PC-3 (cell line): ENCODE results near the gene ADGRL3. TPM values are rescaled to one million over a fixed set of nuclear protein-coding genes. Genes with fewer than 3 reads are reported as not detected.
A peak's percentile ranks its signal among the peaks of the same experiment; 100 is the strongest.

Experiments
- ATAC-seq: fragments of 200-7000 bp; cut with Tn5 transposase; 2 replicates; pipeline ENCODE4 v1.9.1; 2020; ENCODE audit warnings: mild to moderate bottlenecking, moderate library complexity
- BruUV-seq: library from RNA; stranded (reverse); fragments of 400-500 nt; replicated peaks from 2 replicates; lab custom pipeline; 2021; lab: Mats Ljungman, UMichigan
- CTCF ChIA-PET: fragments of 300-600 bp; sonication (Branson Sonifier 250); formaldehyde crosslinking; loops from one replicate; lab custom pipeline; 2022; ENCODE audit warnings: antibody characterized with exemption; lab: Charles Lee
- POLR2A ChIA-PET: fragments of 300-600 bp; sonication (Branson Sonifier 250); formaldehyde crosslinking; loops from one replicate; lab custom pipeline; 2022; ENCODE audit warnings: antibody characterized with exemption; ENCODE audit not compliant: unreplicated experiment; lab: Charles Lee
- DNase-seq: peaks from one replicate; pipeline ENCODE4 v3.0.0-alpha.2; 2015
- H2AFZ ChIP-seq: fragments of 300-600 bp; sonication (generic); 2 replicates; pipeline ENCODE4 v1.6.0; 2016; ENCODE audit warnings: antibody characterized with exemption, low read length
- H3F3A ChIP-seq: fragments of 300-600 bp; sonication (generic); one replicate; pipeline ENCODE4 v1.6.0; 2017; ENCODE audit warnings: antibody characterized with exemption, low read length, control low read depth, mild to moderate bottlenecking; ENCODE audit not compliant: unreplicated experiment
- H3K27ac ChIP-seq: fragments of 300-600 bp; sonication (generic); 2 replicates; pipeline ENCODE4 v1.5.1; 2016; ENCODE audit warnings: mild to moderate bottlenecking, low read length
- H3K27me3 ChIP-seq: fragments of 300-600 bp; sonication (generic); 2 replicates; pipeline ENCODE4 v1.6.1; 2016; ENCODE audit warnings: low read length, mixed read lengths
- H3K36me3 ChIP-seq: fragments of 300-600 bp; sonication (generic); 2 replicates; pipeline ENCODE4 v1.6.1; 2016; ENCODE audit warnings: low read depth, mixed run types, low read length, mixed read lengths
- H3K4me1 ChIP-seq: fragments of 300-600 bp; sonication (generic); 2 replicates; pipeline ENCODE4 v1.5.1; 2016; ENCODE audit warnings: low read length; ENCODE audit not compliant: insufficient read depth
- H3K4me2 ChIP-seq: fragments of 300-600 bp; sonication (generic); 2 replicates; pipeline ENCODE4 v1.6.0; 2016; ENCODE audit warnings: low read length
- H3K4me3 ChIP-seq: fragments of 300-600 bp; sonication (generic); 2 replicates; pipeline ENCODE4 v1.5.1; 2016; ENCODE audit warnings: mild to moderate bottlenecking, low read length, mixed read lengths
- H3K79me2 ChIP-seq: fragments of 300-600 bp; sonication (generic); 2 replicates; pipeline ENCODE4 v1.6.1; 2017; ENCODE audit warnings: low read length, mixed read lengths
- H3K9ac ChIP-seq: fragments of 300-600 bp; sonication (generic); 2 replicates; pipeline ENCODE4 v1.6.0; 2016; ENCODE audit warnings: mild to moderate bottlenecking, low read length
- H3K9me2 ChIP-seq: fragments of 300-600 bp; sonication (generic); replicated peaks from 2 replicates; pipeline ENCODE4 v1.6.1; 2016; ENCODE audit warnings: mixed run types, low read length, mixed read lengths
- H3K9me3 ChIP-seq: fragments of 300-600 bp; sonication (generic); 2 replicates; pipeline ENCODE4 v1.6.1; 2016; ENCODE audit warnings: low read length, mixed read lengths
- H4K20me1 ChIP-seq: fragments of 300-600 bp; sonication (generic); 2 replicates; pipeline ENCODE4 v1.6.1; 2016; ENCODE audit warnings: low read length, mixed read lengths
- CTCF ChIP-seq: fragments of 300-600 bp; sonication (generic); conservative IDR thresholded peaks from 2 replicates; pipeline ENCODE4 v1.5.1; 2017; ENCODE audit warnings: antibody characterized with exemption, low read depth, mild to moderate bottlenecking, low read length
- EZH2 ChIP-seq: fragments of 300-600 bp; sonication (generic); IDR thresholded peaks from one replicate; pipeline ENCODE4 v1.6.1; 2017; ENCODE audit warnings: antibody characterized with exemption, mild to moderate bottlenecking, low read length; ENCODE audit not compliant: unreplicated experiment
- EZH2phosphoT487 ChIP-seq: fragments of 300-600 bp; sonication (generic); IDR thresholded peaks from 2 replicates; pipeline ENCODE4 v1.6.1; 2018; ENCODE audit warnings: mild to moderate bottlenecking, antibody characterized with exemption, low read length, borderline replicate concordance
- intact Hi-C: fragments of 100-400 bp; cut with micrococcal nuclease; formaldehyde crosslinking; loops from 2 replicates; pipeline ENCODE4 v1.9.0; 2023
- total RNA-seq: library from RNA; depleted of rRNA; stranded (reverse); fragments of >200 nt; gene quantifications from 2 replicates; pipeline ENCODE4 v1.2.3, GENCODE V29; 2014

The ADGRL3 gene
- total RNA-seq, 1 experiment from 2014 or later, result 0.66 TPM

- no peaks in the 10 kb centered on the region for H3K4me1 ChIP-seq
These were observed 750.5 kb downstream of the ADGRL3 start for GRCh38 chr4:61950625-61951024.

GRCh38 chr4:61953386-61953785 lies 753.3 kb downstream of the ADGRL3 start:
- no peaks in the 10 kb centered on the region for H3K9me3 ChIP-seq
- intact Hi-C loops, result no loop called here
- ATAC-seq (peak; percentile 73), DNase-seq (peak; percentile 34)
- H3K9ac ChIP-seq, result no peak overlapping the region
- no peaks in the 10 kb centered on the region for H3K4me1 ChIP-seq
- ChIA-PET CTCF (no interaction called here), POLR2A (no interaction called here)
- H3K4me2 ChIP-seq, result no peak overlapping the region
- no peak overlapping the region for H3K4me3 ChIP-seq
- no peak overlapping the region for H3K27ac ChIP-seq
- no peaks in the 10 kb centered on the region for H3K27me3 ChIP-seq
- H3K36me3 ChIP-seq, result no peaks in the 10 kb centered on the region
- H3F3A ChIP-seq, result no peaks in the 10 kb centered on the region
- no peak for TF ChIP-seq EZH2phosphoT487
- no peak for TF ChIP-seq EZH2
- TF ChIP-seq CTCF, result no peak
- H3K9me2 ChIP-seq, result no peaks in the 10 kb centered on the region
- BruUV-seq, result no TSS peak
- no peaks in the 10 kb centered on the region for H3K79me2 ChIP-seq
- no peak overlapping the region for H2AFZ ChIP-seq
- no peaks in the 10 kb centered on the region for H4K20me1 ChIP-seq

More at GRCh38 chr4:61950625-61951024, 750.5 kb downstream of the ADGRL3 start:
- H3K9me3 ChIP-seq, result no peaks in the 10 kb centered on the region; the same call in 1 of the 2 replicates
- no peak for TF ChIP-seq CTCF
- TF ChIP-seq EZH2, result no peak
- TF ChIP-seq EZH2phosphoT487, result no peak
- POLR2A ChIA-PET, result no interaction called here
- no peaks in the 10 kb centered on the region for H4K20me1 ChIP-seq
- no peaks in the 10 kb centered on the region for H3K79me2 ChIP-seq
- no peak overlapping the region for H3K4me2 ChIP-seq
- H3K4me3 ChIP-seq, result no peak overlapping the region
- CTCF ChIA-PET, result no interaction called here
- H3K27me3 ChIP-seq, result no peaks in the 10 kb centered on the region
- no peaks in the 10 kb centered on the region for H3K36me3 ChIP-seq
- DNase-seq, result no peak
- H3K9me2 ChIP-seq, result no peaks in the 10 kb centered on the region
- no TSS peak for BruUV-seq
- no peak for ATAC-seq
- no peak overlapping the region for H3K27ac ChIP-seq
- H3K9ac ChIP-seq, result no peak overlapping the region
- H2AFZ ChIP-seq, result no peak overlapping the region
- intact Hi-C loops, result no loop called here
- H3F3A ChIP-seq, result no peaks in the 10 kb centered on the region

GRCh38 chr4:61958591-61958990 lies 758.5 kb downstream of the ADGRL3 start:
- Histone ChIP-seq H3K79me2 (no peaks in the 10 kb centered on the region), H3K4me3 (no peak overlapping the region), H3K9me2 (no peaks in the 10 kb centered on the region), H3K27ac (no peak overlapping the region), H3K4me1 (no peaks in the 10 kb centered on the region), H3K27me3 (no peaks in the 10 kb centered on the region), H3K9me3 (no peaks in the 10 kb centered on the region), H3K36me3 (no peaks in the 10 kb centered on the region), H3K4me2 (no peak overlapping the region), H3K9ac (no peak overlapping the region), H2AFZ (no peak overlapping the region), H4K20me1 (no peaks in the 10 kb centered on the region), H3F3A (no peaks in the 10 kb centered on the region)
- DNase-seq (no peak), ATAC-seq (no peak)
- intact Hi-C loops, result no loop called here
- no TSS peak for BruUV-seq
- POLR2A ChIA-PET, result no interaction called here
- TF ChIP-seq EZH2 (no peak), EZH2phosphoT487 (no peak), CTCF (no peak)
- CTCF ChIA-PET, result no interaction called here
